Measurements from ENCODE around the gene KRT72. TPM values are rescaled to one million over a fixed set of nuclear protein-coding genes. Genes with fewer than 3 reads are reported as not detected.

The KRT72 gene
- total RNA-seq, 1 donor = under 0.01 TPM

- DNase-seq (ENCODE audit: low read depth in 2 of 3, low spot score in 2 of 3) = peak in 2 of 3 donors; percentile 43 to 74
Measured at GRCh38 chr12:52630599-52631200, 29.4 kb upstream of the KRT72 start.

- no peak for DNase-seq (ENCODE audit: low read depth in 2 of 3, low spot score in 2 of 3)
Measured at GRCh38 chr12:52630008-52630500, 28.8 kb upstream of the KRT72 start.

- DNase-seq (ENCODE audit: low read depth in 2 of 3, low spot score in 2 of 3) = no peak
Measured at GRCh38 chr12:52629281-52630007, 28.2 kb upstream of the KRT72 start.

- DNase-seq (ENCODE audit: low read depth in 2 of 3, low spot score in 2 of 3) = no peak
Measured at GRCh38 chr12:52628841-52629240, 27.6 kb upstream of the KRT72 start.

GRCh38 chr12:52628111-52628507 lies 26.8 kb upstream of the KRT72 start:
- DNase-seq (ENCODE audit: low read depth in 2 of 3, low spot score in 2 of 3) = no peak

- no peak for DNase-seq (ENCODE audit: low read depth in 2 of 3, low spot score in 2 of 3)
Measured at GRCh38 chr12:52627395-52628110, 26.3 kb upstream of the KRT72 start.

- no peak for DNase-seq (ENCODE audit: low read depth in 2 of 3, low spot score in 2 of 3)
Measured at GRCh38 chr12:52622349-52622748, 21.1 kb upstream of the KRT72 start.

GRCh38 chr12:52618866-52619265 lies 17.6 kb upstream of the KRT72 start:
- DNase-seq (ENCODE audit: low read depth in 2 of 3, low spot score in 2 of 3) = no peak

GRCh38 chr12:52618216-52618615 lies 17.0 kb upstream of the KRT72 start, which contains the start of gene KRT73:
Gene KRT73, minus strand, starts transcription at chr12:52618559. Its CDS starts 35 bp downstream, at chr12:52618524.
- DNase-seq (ENCODE audit: low read depth in 2 of 3, low spot score in 2 of 3) = no peak

GRCh38 chr12:52617403-52617785 lies 16.1 kb upstream of the KRT72 start:
- no peak for DNase-seq (ENCODE audit: low read depth in 2 of 3, low spot score in 2 of 3)

- DNase-seq (ENCODE audit: low read depth in 2 of 3, low spot score in 2 of 3) = no peak
Measured at GRCh38 chr12:52616680-52617402, 15.6 kb upstream of the KRT72 start.

GRCh38 chr12:52615912-52616311 lies 14.6 kb upstream of the KRT72 start:
- DNase-seq (ENCODE audit: low read depth in 2 of 3, low spot score in 2 of 3) = no peak

GRCh38 chr12:52615208-52615868 lies 14.1 kb upstream of the KRT72 start:
- peak in 2 of 3 donors; percentile 47 to 52 for DNase-seq (ENCODE audit: low read depth in 2 of 3, low spot score in 2 of 3)

GRCh38 chr12:52614381-52615207 lies 13.3 kb upstream of the KRT72 start:
- no peak for DNase-seq (ENCODE audit: low read depth in 2 of 3, low spot score in 2 of 3)

GRCh38 chr12:52613384-52614030 lies 12.2 kb upstream of the KRT72 start:
- DNase-seq (ENCODE audit: low read depth in 2 of 3, low spot score in 2 of 3) = no peak

- DNase-seq (ENCODE audit: low read depth in 2 of 3, low spot score in 2 of 3) = peak in 1 of 3 donors; percentile 50
Measured at GRCh38 chr12:52612431-52613383, 11.4 kb upstream of the KRT72 start.

GRCh38 chr12:52611080-52611468 lies 9.8 kb upstream of the KRT72 start:
- no peak for DNase-seq (ENCODE audit: low read depth in 2 of 3, low spot score in 2 of 3)

Measured in hematopoietic multipotent progenitor cell (in vitro differentiated cells).